Stomach smooth muscle (tissue), 2 donors: ENCODE measurements around the gene CPN2.
A peak's percentile ranks its signal among the peaks of the same experiment; 100 is the strongest.

Experiments
- H3K27ac ChIP-seq: one replicate; pipeline ENCODE4 v1.7.0; 2013; ENCODE audit warnings: mild to moderate bottlenecking, low read length, inconsistent platforms
- H3K27me3 ChIP-seq, 2 donors: one replicate each; pipeline ENCODE4 v1.7.0; 2013; ENCODE audit warnings: low read length in 2 of 2; ENCODE audit not compliant: insufficient read depth in 2 of 2, control insufficient read depth in 1 of 2
- H3K36me3 ChIP-seq, 2 donors: one replicate each; pipeline ENCODE4 v1.7.0; 2013; ENCODE audit warnings: low read length in 2 of 2; ENCODE audit not compliant: control insufficient read depth in 2 of 2, insufficient read depth in 2 of 2
- H3K4me1 ChIP-seq: one replicate; pipeline ENCODE4 v1.7.0; 2013; ENCODE audit warnings: low read length; ENCODE audit not compliant: control insufficient read depth, insufficient read depth
- H3K4me3 ChIP-seq, 2 donors: one replicate each; pipeline ENCODE4 v1.7.0; 2013; ENCODE audit warnings: low read length in 2 of 2
- H3K9ac ChIP-seq, 2 donors: one replicate each; pipeline ENCODE4 v1.7.0; 2013; ENCODE audit warnings: low read length in 2 of 2, mild to moderate bottlenecking in 1 of 2
- H3K9me3 ChIP-seq, 2 donors: one replicate each; pipeline ENCODE4 v1.7.0; 2013; ENCODE audit warnings: low read length in 2 of 2; ENCODE audit not compliant: control insufficient read depth in 2 of 2
- donor health status: healthy.
- donor health status: Pancreatic carcinoma.

CPN2 gene, protein sequence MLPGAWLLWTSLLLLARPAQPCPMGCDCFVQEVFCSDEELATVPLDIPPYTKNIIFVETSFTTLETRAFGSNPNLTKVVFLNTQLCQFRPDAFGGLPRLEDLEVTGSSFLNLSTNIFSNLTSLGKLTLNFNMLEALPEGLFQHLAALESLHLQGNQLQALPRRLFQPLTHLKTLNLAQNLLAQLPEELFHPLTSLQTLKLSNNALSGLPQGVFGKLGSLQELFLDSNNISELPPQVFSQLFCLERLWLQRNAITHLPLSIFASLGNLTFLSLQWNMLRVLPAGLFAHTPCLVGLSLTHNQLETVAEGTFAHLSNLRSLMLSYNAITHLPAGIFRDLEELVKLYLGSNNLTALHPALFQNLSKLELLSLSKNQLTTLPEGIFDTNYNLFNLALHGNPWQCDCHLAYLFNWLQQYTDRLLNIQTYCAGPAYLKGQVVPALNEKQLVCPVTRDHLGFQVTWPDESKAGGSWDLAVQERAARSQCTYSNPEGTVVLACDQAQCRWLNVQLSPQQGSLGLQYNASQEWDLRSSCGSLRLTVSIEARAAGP

DNA sequence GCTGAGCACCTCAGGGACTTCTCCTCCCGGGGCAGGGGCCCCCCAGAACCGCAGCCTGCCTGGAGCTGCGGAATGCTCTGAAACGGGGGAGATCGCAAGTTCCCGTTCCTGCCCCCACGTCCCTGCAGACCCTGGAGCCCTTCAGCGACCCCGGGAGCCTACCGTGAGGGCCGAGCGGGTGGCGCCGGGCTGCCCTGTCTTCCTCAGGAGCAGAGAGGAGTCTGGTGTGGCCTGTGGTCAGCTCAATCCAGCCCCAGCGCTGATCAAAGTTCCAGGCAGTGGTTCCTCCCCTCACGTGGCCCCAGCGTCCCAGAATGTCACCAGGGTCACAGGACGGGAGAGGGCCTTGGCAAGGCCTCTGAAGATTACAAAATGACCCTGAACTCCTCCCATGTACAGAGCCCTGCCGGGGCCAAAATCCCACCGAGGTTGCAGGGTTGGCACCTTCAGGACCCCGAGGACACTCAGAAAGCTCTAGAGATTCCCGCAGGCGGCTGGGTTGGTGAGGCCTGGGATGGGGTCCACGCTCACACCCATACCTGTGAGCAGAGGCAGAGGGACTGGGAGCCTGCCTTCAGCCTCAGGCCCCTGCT is at the start of gene CPN2:
Gene CPN2 (minus strand): TSS at position 249 of the 593 bp plus-strand sequence. CDS start 8,626 bp downstream, outside the sequence.
- no peak within 1 kb of the TSS for H3K27ac ChIP-seq
- H3K4me3 ChIP-seq: no peak within 1 kb of the TSS
- H3K4me1 ChIP-seq: no peaks in the 10 kb centered on the region
- no peaks in the 10 kb centered on the region for H3K9me3 ChIP-seq
- H3K9ac ChIP-seq: no peak within 1 kb of the TSS
- H3K36me3 ChIP-seq: no peaks in the 10 kb centered on the region
- H3K27me3 ChIP-seq: no peaks in the 10 kb centered on the region

DNA sequence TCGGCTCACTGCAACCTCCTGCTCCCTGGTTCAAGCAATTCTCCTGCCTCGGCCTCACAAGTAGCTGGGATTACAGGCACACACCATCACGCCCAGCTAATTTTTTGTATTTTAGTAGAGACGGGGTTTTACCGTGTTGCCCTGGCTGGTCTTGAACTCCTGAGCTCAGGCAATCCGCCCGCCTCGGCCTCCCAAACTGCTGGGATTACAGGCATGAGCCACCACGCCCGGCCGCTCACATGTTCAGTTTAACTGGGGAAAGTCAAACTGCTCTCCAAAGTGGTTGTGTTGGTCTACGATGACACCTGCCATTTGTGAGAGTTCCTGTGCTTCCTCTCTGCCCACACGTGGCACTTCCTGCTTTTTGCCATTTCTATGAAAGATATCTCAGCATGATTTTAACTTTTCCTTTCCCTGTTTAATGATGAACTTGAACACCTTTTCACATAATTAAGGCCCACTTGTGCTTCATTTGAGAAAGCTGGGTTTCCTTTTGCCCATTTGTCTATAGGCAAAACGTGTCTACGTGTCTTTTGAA is 48.8 kb upstream of the CPN2 start:
- no peaks in the 10 kb centered on the region for H3K36me3 ChIP-seq
- peaks cover 13% of the 10 kb centered on the region for H3K4me1 ChIP-seq
- peaks cover 22 to 23% of the 10 kb centered on the region in 2 donors for H3K27me3 ChIP-seq
- H3K9me3 ChIP-seq: no peaks in the 10 kb centered on the region
- H3K4me3 ChIP-seq: no peak overlapping the region
- H3K27ac ChIP-seq: no peak overlapping the region
- H3K9ac ChIP-seq: no peak overlapping the region

DNA sequence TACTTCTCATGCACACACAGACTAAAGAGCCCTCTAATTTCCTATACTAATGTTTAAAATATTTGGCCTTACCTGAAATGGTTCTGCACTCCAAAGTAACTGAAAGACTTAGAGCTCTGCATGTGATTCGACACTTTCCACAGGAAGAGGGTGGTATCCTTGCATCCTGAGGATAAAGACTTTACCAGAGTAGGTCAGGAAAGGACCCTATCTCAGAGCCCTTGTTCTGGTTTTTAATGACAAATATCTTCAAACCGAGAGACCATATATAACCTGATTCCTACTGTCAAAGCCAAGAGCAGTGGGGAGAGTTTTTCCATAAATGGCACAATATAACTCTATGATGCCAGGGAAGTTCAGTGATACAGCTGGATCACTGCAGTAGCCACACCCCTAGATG is 48.0 kb upstream of the CPN2 start, which contains the start of gene GP5:
Gene GP5 (minus strand): TSS at position 101 of the 400 bp plus-strand sequence. CDS start 984 bp downstream, outside the sequence.
- no peak within 1 kb of the TSS for H3K9ac ChIP-seq
- no peak within 1 kb of the TSS for H3K27ac ChIP-seq
- H3K27me3 ChIP-seq: peaks cover 22 to 23% of the 10 kb centered on the region in 2 donors
- H3K36me3 ChIP-seq: no peaks in the 10 kb centered on the region
- no peaks in the 10 kb centered on the region for H3K9me3 ChIP-seq
- peaks cover 13% of the 10 kb centered on the region for H3K4me1 ChIP-seq
- H3K4me3 ChIP-seq: peak within 1 kb of the TSS; percentile 3 to 59

DNA sequence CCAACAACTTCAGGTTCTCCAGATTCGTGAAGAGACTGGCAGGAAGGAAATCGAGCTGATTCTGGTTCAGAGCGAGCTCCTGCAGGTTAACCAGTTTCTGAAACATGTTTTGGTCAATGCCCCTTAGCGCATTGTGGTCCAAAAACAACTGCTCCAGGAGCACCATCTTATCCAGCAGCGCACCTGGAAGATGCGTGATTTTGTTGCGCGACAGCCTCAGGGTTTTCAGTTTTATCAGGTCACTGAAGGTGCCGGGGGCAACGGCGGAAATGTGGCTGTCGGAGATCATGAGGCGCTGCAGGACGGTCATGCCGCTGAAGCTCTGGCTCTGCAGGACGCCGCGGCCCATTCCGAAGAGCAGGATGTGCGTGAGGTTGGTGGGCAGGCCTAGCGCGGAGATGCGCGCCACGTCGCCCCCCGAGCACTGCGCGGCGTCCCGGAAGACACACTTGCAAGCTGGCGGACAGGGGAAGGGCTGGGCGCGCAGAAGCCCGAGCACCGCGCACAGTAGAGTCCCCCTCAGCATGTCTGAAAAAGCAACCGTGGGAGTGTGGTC is 46.7 kb upstream of the CPN2 start:
- Histone ChIP-seq H3K4me3 (peak overlapping the region; percentile 3 to 59), H3K9me3 (no peaks in the 10 kb centered on the region), H3K27ac (no peak overlapping the region), H3K27me3 (peaks cover 22 to 23% of the 10 kb centered on the region in 2 donors), H3K36me3 (no peaks in the 10 kb centered on the region), H3K9ac (no peak overlapping the region), H3K4me1 (peaks cover 13% of the 10 kb centered on the region)

DNA sequence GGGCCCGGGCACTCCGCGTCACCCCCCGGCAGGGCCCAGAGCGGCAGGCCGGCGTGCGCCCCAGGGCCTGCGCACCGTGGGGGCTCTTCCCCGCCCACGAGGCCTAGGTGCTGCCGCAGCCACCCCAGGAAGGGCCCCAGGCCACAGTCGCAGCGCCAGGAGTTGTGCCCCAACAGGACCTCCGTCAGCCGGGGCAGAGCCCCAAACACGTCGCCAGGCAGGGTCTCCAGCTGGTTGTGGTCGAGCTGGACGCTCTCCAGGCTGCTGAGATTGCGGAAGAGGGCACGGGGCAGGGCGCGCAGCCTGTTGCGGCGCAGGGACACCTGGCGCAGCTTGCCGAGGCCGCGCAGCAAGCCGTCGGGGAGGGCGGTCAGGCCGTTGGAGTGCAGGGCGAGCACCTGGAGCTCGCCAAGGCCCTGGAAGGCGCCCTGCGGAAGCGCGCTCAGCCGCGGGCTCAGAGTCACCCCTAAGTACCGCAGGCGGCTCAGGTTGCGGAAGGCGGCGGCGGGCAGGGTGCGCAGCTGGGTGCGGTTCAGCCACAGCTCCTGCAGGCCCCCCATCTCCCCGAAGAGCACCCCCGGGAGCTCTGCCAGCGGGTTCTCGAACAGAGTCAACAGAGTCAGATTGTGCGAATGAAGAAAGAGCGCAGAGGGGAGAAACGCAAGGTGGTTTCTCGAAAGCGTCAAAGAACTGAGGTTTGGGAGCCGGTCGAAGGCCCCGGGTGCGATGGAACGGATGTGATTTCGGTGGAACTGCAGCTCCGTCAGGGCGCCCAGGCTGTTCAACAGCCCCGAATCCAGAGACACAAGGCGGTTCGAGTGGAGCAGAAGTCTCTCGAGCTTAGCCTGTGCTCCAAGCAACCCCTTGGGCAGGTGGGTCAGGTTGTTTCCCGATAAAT is 46.0 kb upstream of the CPN2 start:
- Histone ChIP-seq H3K4me1 (peaks cover 13% of the 10 kb centered on the region), H3K9ac (peak overlapping the region in 1 of 2 donors; percentile 64), H3K4me3 (peak overlapping the region; percentile 12 to 59), H3K9me3 (no peaks in the 10 kb centered on the region), H3K27ac (no peak overlapping the region), H3K27me3 (peaks cover 22 to 23% of the 10 kb centered on the region in 2 donors), H3K36me3 (no peaks in the 10 kb centered on the region)

DNA sequence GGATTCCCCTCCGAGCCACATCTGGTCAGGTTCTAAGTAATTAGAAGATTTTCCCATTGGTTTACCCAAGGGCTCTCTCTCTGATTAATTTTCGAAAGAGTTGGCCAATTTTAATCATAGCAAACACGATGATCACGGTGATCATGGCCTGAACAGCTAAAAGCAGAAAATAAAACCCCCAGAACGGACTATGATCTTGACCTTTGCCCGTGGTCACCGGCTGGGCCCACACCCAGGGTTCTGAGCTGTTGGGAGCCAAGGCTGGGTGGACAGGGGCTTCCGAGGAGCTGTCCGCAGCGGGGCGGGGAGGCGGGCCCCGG is 45.4 kb upstream of the CPN2 start:
- H3K27ac ChIP-seq: no peak overlapping the region
- peak overlapping the region in 1 of 2 donors; percentile 64 for H3K9ac ChIP-seq
- H3K27me3 ChIP-seq: peaks cover 21 to 23% of the 10 kb centered on the region in 2 donors

DNA sequence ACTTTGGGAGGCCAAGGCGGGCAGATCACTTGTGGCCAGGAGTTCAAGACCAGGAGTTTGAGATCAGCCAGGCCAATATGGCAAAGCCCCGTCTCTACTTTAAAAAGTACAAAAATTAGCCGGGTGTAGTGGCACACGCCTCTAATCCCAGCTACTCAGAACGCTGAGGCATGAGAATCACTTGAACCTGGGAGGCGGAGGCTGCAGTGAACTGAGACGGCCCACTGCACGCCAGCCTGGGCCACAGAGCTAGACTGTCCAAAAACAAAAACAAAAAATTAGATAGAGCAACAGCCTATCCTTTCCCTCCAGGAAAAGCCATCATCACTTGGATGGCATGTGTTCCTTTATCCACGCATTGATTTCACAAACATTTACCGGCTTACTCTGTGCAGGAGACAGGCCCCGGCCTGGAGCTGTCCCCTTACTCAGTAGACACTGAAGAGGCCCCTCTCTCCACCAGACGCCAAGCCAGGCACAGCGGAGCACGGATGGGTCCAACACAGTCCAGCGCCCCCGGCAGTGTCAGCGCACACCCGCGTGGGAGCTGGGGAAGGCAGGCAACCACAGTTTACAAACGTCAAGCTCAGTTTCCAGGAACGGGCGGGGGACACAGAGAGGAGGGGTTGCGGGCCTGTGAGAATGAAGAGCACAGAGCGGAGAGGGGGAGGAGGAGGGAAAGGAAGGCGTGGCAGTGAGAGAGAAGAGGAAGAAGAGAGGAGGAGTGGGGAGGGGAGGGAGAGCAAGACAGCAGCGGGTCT is 44.8 kb upstream of the CPN2 start:
- no peaks in the 10 kb centered on the region for H3K36me3 ChIP-seq
- peaks cover 13% of the 10 kb centered on the region for H3K4me1 ChIP-seq
- H3K27ac ChIP-seq: no peak overlapping the region
- H3K27me3 ChIP-seq: peaks cover 20 to 23% of the 10 kb centered on the region in 2 donors
- H3K9me3 ChIP-seq: peaks cover 0 to 1% of the 10 kb centered on the region in 2 donors
- H3K9ac ChIP-seq: peak overlapping the region in 1 of 2 donors; percentile 64
- peak overlapping the region; percentile 59 to 60 for H3K4me3 ChIP-seq

More for the DNA sequence above, 45.4 kb upstream of the CPN2 start:
- peak overlapping the region; percentile 59 to 60 for H3K4me3 ChIP-seq
- H3K4me1 ChIP-seq: peaks cover 13% of the 10 kb centered on the region
- H3K9me3 ChIP-seq: no peaks in the 10 kb centered on the region
- H3K36me3 ChIP-seq: no peaks in the 10 kb centered on the region

DNA sequence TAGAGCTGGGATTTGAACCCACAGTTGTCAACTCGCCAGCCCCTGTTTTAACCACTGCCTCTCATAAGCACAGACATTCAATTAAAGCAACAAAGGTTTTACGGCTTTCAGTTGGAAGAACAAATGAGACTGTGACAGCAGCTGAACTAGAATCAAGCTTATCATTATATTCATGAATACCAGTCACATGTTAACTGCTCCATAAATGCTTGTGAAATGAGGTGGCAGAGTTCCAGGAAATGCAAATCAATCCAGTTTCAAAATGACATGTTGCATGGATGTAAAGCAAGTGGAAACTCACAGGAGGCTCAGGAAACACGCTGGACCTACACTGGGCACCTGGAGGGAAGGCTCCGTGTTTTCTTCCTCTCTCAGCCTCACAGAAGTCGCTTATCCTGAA is 44.1 kb upstream of the CPN2 start:
- H3K9ac ChIP-seq: no peak overlapping the region
- H3K4me3 ChIP-seq: no peak overlapping the region
- H3K27ac ChIP-seq: no peak overlapping the region
- H3K4me1 ChIP-seq: peaks cover 13% of the 10 kb centered on the region
- H3K9me3 ChIP-seq: peaks cover 3 to 4% of the 10 kb centered on the region in 2 donors
- H3K27me3 ChIP-seq: peaks cover 20 to 23% of the 10 kb centered on the region in 2 donors
- H3K36me3 ChIP-seq: no peaks in the 10 kb centered on the region

DNA sequence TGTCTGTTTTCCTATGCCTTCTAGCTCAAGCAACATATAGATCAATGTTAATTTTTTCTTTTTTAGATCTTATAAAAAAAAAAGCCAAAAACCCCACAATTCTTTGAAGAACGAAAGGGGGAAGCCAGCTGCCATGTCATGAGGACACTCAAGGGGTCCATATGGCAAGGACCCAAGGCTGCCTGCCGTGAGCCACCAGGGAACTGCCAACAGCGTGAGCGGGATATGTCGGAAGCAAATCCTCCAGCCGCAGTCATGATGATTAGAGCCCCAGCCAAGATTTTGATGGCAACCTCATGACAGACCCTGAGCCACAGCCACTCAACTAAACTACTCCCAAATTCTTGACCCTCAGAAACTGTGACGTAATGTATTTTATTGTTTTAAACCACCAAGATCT is 41.4 kb upstream of the CPN2 start:
- Histone ChIP-seq H3K4me1 (peaks cover 11% of the 10 kb centered on the region), H3K27me3 (peaks cover 8 to 10% of the 10 kb centered on the region in 2 donors), H3K4me3 (no peak overlapping the region), H3K9me3 (peaks cover 3 to 4% of the 10 kb centered on the region in 2 donors), H3K9ac (no peak overlapping the region), H3K36me3 (no peaks in the 10 kb centered on the region), H3K27ac (no peak overlapping the region)
